CD14-positive monocyte (primary cell): ENCODE results near the gene NCOA7. TPM values are rescaled to one million over a fixed set of nuclear protein-coding genes. Genes with fewer than 3 reads are reported as not detected.

Source experiments
- DNase-seq, 3 donors: peaks; one replicate each; pipeline ENCODE4 v3.0.0-alpha.2; 2011 to 2022
- H2AFZ ChIP-seq: 2 replicates; pipeline ENCODE4 v1.6.0; 2012; ENCODE audit warnings: mild to moderate bottlenecking, low read depth, low read length, inconsistent platforms; ENCODE audit not compliant: insufficient read depth, poor library complexity, severe bottlenecking
- H3K27ac ChIP-seq, 2 donors: 1 replicate in 1 of 2; 2 replicates in 1 of 2; pipeline ENCODE4 v1.5.1; 2012 to 2013; ENCODE audit warnings: low read length in 2 of 2, control low read depth in 1 of 2, inconsistent platforms in 1 of 2, low read depth in 1 of 2, mild to moderate bottlenecking in 1 of 2
- H3K27me3 ChIP-seq, 2 donors: one replicate each; pipeline versions ENCODE4 v1.6.0 to v1.6.1; 2011 to 2013; ENCODE audit warnings: low read length in 2 of 2; ENCODE audit not compliant: control insufficient read depth in 2 of 2, insufficient read depth in 2 of 2
- H3K36me3 ChIP-seq, 2 donors: replicated peaks in 1 of 2; 1 replicate in 1 of 2; 2 replicates in 1 of 2; pipeline versions ENCODE4 v1.5.1 to v1.6.1; 2012 to 2013; ENCODE audit warnings: low read length in 2 of 2, control low read depth in 1 of 2, inconsistent platforms in 1 of 2, mild to moderate bottlenecking in 1 of 2; ENCODE audit not compliant: insufficient read depth in 2 of 2, control insufficient read depth in 1 of 2
- H3K4me1 ChIP-seq, 2 donors: 1 replicate in 1 of 2; 2 replicates in 1 of 2; pipeline versions ENCODE4 v1.5.1 to v1.6.1; 2012 to 2013; ENCODE audit warnings: low read length in 2 of 2, control low read depth in 1 of 2, inconsistent platforms in 1 of 2, mild to moderate bottlenecking in 1 of 2, moderate library complexity in 1 of 2; ENCODE audit not compliant: insufficient read depth in 2 of 2, control insufficient read depth in 1 of 2
- H3K4me2 ChIP-seq: replicated peaks from 2 replicates; pipeline ENCODE3; 2012; ENCODE audit warnings: low read length, moderate library complexity, mild to moderate bottlenecking; ENCODE audit not compliant: poor library complexity, severe bottlenecking; ENCODE audit errors: extremely low read depth
- H3K4me3 ChIP-seq, 3 experiments: fragments of 200-600 bp in 1 of 3; sonication (generic) in 1 of 3; replicated peaks in 1 of 3; 1 replicate in 2 of 3; 2 replicates in 1 of 3; pipeline ENCODE4 v1.5.1; 2011 to 2013; ENCODE audit warnings: low read length in 3 of 3, mild to moderate bottlenecking in 3 of 3, control low read depth in 2 of 3, low read depth in 2 of 3, inconsistent platforms in 1 of 3, moderate library complexity in 1 of 3
- H3K79me2 ChIP-seq: 2 replicates; pipeline ENCODE4 v1.6.0; 2012; ENCODE audit warnings: mild to moderate bottlenecking, control low read depth, inconsistent platforms, low read length, moderate library complexity; ENCODE audit not compliant: insufficient read depth
- H3K9ac ChIP-seq: 2 replicates; pipeline ENCODE4 v1.6.0; 2017; ENCODE audit warnings: low read length, mild to moderate bottlenecking; ENCODE audit not compliant: insufficient read depth, poor library complexity, severe bottlenecking
- H3K9me3 ChIP-seq, 2 donors: replicated peaks in 1 of 2; 1 replicate in 1 of 2; 2 replicates in 1 of 2; pipeline versions ENCODE4 v1.5.1 to v1.6.1; 2012 to 2013; ENCODE audit warnings: low read length in 2 of 2, control low read depth in 1 of 2; ENCODE audit not compliant: control insufficient read depth in 1 of 2, insufficient read depth in 1 of 2
- H4K20me1 ChIP-seq: 2 replicates; pipeline ENCODE4 v1.6.0; 2012; ENCODE audit warnings: mild to moderate bottlenecking, low read length, control low read depth, moderate library complexity; ENCODE audit not compliant: insufficient read depth
- H3K27ac Mint-ChIP-seq, 7 donors: one replicate each; pipeline ENCODE4 v1.8.0; 2020; ENCODE audit warnings: mild to moderate bottlenecking in 7 of 7, mixed read lengths in 7 of 7, moderate library complexity in 6 of 7, inconsistent platforms in 2 of 7
- H3K27me3 Mint-ChIP-seq, 3 donors: one replicate each; pipeline ENCODE4 v1.8.0; 2021 to 2022; ENCODE audit warnings: low read depth in 3 of 3, mild to moderate bottlenecking in 3 of 3, mixed read lengths in 3 of 3, moderate library complexity in 3 of 3, inconsistent platforms in 1 of 3
- H3K36me3 Mint-ChIP-seq, 2 donors: one replicate each; pipeline ENCODE4 v1.8.0; 2020; ENCODE audit warnings: mixed read lengths in 2 of 2, inconsistent platforms in 1 of 2, mild to moderate bottlenecking in 1 of 2
- H3K4me1 Mint-ChIP-seq: one replicate; pipeline ENCODE4 v1.8.0; 2020; ENCODE audit warnings: mild to moderate bottlenecking, mixed read lengths
- H3K4me3 Mint-ChIP-seq, 2 donors: one replicate each; pipeline ENCODE4 v1.8.0; 2020; ENCODE audit warnings: mild to moderate bottlenecking in 2 of 2, mixed read lengths in 2 of 2, moderate library complexity in 1 of 2
- H3K9me3 Mint-ChIP-seq, 7 donors: one replicate each; pipeline ENCODE4 v1.8.0; 2020 to 2022; ENCODE audit warnings: mixed read lengths in 7 of 7, mild to moderate bottlenecking in 6 of 7, moderate library complexity in 6 of 7, inconsistent platforms in 2 of 7
- WGBS: methylation state at CpG from one replicate; pipeline ENCODE4 v1.1.5; 2013; ENCODE audit warnings: missing lambda C conversion rate; ENCODE audit not compliant: insufficient coverage; 5-methylcytosine and 5-hydroxymethylcytosine counted together
- intact Hi-C, 2 donors: fragments of 100-400 bp; cut with micrococcal nuclease; formaldehyde crosslinking; loops; one replicate each; pipeline versions ENCODE4 v1.15.0 to v1.15.1; 2023
- polyA plus RNA-seq, 3 donors: library from polyadenylated mRNA; depleted of rRNA in 1 of 3; unstranded in 2 of 3; stranded (reverse) in 1 of 3; fragments of 300-500 nt in 2 of 3; fragments of >200 nt in 1 of 3; fragmentation: Illumina TruSeq in 2 of 3; gene quantifications; 1 replicate in 2 of 3; 2 replicates in 1 of 3; pipeline ENCODE4 v1.2.3, GENCODE V29; 2012 to 2021
- TF ChIP-seq, protein P1 (sequence below): fragments of 200-600 bp; IDR thresholded peaks from one replicate; pipeline ENCODE4 v1.8.0; 2022; ENCODE audit warnings: antibody characterized with exemption, mild to moderate bottlenecking

The NCOA7 gene
- polyA plus RNA-seq, 3 donors, result 8.3 to 21.9 (median 11.2) TPM

DNA sequence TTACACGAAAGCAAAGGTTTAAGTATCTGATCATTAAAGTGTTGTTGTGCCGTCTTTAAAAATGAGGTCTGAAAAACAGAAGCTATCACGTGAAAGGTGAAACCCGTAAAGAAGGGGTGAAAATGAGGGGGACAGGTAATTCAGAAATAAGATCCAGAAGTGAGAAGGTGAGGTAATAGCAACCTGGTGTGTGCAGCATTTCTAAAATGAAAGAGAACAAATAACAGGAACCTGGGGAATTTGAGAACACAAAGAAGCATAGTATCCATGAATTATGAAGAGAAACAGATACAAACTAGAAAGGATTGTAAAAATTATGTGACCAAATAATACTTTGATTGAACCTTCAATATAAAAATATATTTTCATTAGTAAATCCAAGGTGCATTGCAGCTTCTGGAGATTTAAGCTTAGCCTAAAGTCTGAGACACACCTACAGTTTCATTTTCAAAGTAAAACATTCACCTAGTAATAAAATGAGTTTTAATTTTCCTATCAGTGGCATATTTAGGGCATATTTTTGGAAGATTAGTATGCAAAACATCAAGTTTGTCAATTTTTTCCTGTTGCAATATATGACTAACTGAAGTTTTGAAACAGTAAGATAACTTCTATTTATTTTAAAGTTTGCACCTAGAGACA, 39.9 kb upstream of the NCOA7 start:
- H3K4me2 ChIP-seq, result peak overlapping the region; percentile 91

DNA sequence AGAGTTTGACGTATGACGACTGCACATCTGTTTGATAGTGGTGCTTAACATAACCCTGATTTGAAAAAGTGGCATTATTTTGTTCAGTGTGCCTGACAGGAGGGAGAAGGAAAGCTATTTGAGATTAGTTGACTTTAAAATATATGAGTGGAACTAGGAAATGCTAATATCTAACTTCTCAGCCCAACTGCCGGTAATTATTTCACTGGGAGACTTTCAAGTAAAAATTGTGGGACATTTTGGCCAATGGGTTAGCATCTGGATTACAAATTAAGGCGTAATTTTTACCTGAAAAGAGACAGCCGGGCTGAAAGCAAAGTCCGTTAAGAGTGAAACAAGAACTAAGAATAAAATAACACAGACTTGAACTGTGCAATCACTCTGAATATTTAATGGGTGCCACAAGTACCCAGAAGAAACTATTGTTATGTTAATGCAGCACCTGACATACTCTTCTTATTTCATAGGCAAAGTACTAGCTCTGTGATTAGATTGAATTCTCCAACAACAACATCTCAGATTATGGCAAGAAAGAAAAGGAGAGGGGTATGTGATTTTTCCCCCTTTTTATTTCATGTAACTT, 39.3 kb upstream of the NCOA7 start:
- DNase-seq, result no peak
- Histone ChIP-seq H3K27ac (no peak overlapping the region), H3K36me3 (no peaks in the 10 kb centered on the region), H3K27me3 (peaks cover 90% of the 10 kb centered on the region in 2 donors), H3K4me1 (peaks cover 39 to 41% of the 10 kb centered on the region in 2 donors), H2AFZ (no peak overlapping the region), H4K20me1 (no peaks in the 10 kb centered on the region), H3K4me2 (no peak overlapping the region), H3K4me3 (no peak overlapping the region), H3K9me3 (peaks cover 6 to 8% of the 10 kb centered on the region in 2 donors), H3K9ac (no peak overlapping the region), H3K79me2 (no peaks in the 10 kb centered on the region)
- Mint-ChIP-seq H3K9me3 (peaks cover 0 to 26% (median 17%) of the 10 kb centered on the region in 7 donors), H3K4me1 (peaks cover 36% of the 10 kb centered on the region), H3K27ac (no peak overlapping the region), H3K36me3 (peaks cover 10 to 18% of the 10 kb centered on the region in 2 donors), H3K4me3 (peak overlapping the region in 1 of 2 donors; percentile 80), H3K27me3 (peaks cover 73 to 92% (median 75%) of the 10 kb centered on the region in 3 donors)
- TF ChIP-seq, protein P1, sequence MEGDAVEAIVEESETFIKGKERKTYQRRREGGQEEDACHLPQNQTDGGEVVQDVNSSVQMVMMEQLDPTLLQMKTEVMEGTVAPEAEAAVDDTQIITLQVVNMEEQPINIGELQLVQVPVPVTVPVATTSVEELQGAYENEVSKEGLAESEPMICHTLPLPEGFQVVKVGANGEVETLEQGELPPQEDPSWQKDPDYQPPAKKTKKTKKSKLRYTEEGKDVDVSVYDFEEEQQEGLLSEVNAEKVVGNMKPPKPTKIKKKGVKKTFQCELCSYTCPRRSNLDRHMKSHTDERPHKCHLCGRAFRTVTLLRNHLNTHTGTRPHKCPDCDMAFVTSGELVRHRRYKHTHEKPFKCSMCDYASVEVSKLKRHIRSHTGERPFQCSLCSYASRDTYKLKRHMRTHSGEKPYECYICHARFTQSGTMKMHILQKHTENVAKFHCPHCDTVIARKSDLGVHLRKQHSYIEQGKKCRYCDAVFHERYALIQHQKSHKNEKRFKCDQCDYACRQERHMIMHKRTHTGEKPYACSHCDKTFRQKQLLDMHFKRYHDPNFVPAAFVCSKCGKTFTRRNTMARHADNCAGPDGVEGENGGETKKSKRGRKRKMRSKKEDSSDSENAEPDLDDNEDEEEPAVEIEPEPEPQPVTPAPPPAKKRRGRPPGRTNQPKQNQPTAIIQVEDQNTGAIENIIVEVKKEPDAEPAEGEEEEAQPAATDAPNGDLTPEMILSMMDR, result no peak
- intact Hi-C loops, result loop anchor here in 1 of 2 donors (5.0 kb wide), 1 partner anchor 439 kb away; no protein-coding TSS in a partner anchor
- 83% methylated on average over 1 of the region's 6 CpGs for WGBS

More for the DNA sequence above, 39.9 kb upstream of the NCOA7 start:
- intact Hi-C loops, result loop anchor here in 1 of 2 donors (5.0 kb wide), 1 partner anchor 439 kb away; no protein-coding TSS in a partner anchor
- H3K4me1 Mint-ChIP-seq, result peaks cover 40% of the 10 kb centered on the region
- Histone ChIP-seq H3K27ac (no peak overlapping the region), H3K4me1 (peaks cover 41% of the 10 kb centered on the region in 2 donors), H4K20me1 (no peaks in the 10 kb centered on the region), H3K27me3 (peaks cover 94% of the 10 kb centered on the region in 2 donors), H3K9me3 (peaks cover 6 to 14% of the 10 kb centered on the region in 2 donors), H2AFZ (no peak overlapping the region), H3K9ac (no peak overlapping the region), H3K79me2 (no peaks in the 10 kb centered on the region), H3K4me3 (peak overlapping the region in 1 of 3 experiments; percentile 78), H3K36me3 (no peaks in the 10 kb centered on the region)
- H3K27me3 Mint-ChIP-seq, result peaks cover 78 to 92% (median 79%) of the 10 kb centered on the region in 3 donors
- TF ChIP-seq, protein P1, result no peak
- peaks cover 0 to 26% (median 21%) of the 10 kb centered on the region in 7 donors for H3K9me3 Mint-ChIP-seq
- 11% methylated on average over 4 of the region's 4 CpGs for WGBS
- peaks cover 10 to 18% of the 10 kb centered on the region in 2 donors for H3K36me3 Mint-ChIP-seq
- H3K27ac Mint-ChIP-seq, result no peak overlapping the region
- H3K4me3 Mint-ChIP-seq, result peak overlapping the region; percentile 87 to 95
- DNase-seq, result no peak
